ENCODE data around the gene NAA38.
"Not testable (repeated sequence)": the region's sequence is repeated elsewhere in the genome, so short reads cannot be mapped to it uniquely, and the experiment has no call there.

Gene NAA38

DNA sequence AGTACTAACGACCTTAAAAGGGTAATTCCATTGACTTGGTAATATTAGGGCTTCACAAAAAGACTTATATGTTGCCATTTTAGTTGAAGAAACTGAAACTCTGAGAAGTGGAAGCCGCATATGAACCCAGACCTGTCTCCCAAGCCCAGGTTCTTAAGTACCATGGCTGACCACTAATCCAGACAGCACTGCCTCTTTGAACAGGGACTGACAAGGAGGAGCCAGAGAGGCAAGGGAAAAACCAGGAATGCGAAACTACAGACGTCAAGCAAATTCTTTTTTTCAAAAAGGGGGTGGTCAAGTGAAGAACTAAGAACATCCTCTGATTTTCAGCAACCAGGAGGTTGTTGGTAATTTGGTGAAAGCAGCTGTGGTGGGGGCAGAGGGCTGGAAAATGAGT, 15.7 kb upstream of the NAA38 start:
- TF ChIP-seq MYC (IDR thresholded peaks at IDR 0.05; ENCODE audit: low read depth, low read length): no peak
- TF ChIP-seq, protein P1, sequence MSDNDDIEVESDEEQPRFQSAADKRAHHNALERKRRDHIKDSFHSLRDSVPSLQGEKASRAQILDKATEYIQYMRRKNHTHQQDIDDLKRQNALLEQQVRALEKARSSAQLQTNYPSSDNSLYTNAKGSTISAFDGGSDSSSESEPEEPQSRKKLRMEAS (IDR thresholded peaks at IDR 0.05; ENCODE audit: low read depth, low read length): no peak
- no peak for DNase-seq (ENCODE audit: low read depth)
- H3K4me3 ChIP-seq (ENCODE audit: low read depth, low read length): no peak overlapping the region

DNA sequence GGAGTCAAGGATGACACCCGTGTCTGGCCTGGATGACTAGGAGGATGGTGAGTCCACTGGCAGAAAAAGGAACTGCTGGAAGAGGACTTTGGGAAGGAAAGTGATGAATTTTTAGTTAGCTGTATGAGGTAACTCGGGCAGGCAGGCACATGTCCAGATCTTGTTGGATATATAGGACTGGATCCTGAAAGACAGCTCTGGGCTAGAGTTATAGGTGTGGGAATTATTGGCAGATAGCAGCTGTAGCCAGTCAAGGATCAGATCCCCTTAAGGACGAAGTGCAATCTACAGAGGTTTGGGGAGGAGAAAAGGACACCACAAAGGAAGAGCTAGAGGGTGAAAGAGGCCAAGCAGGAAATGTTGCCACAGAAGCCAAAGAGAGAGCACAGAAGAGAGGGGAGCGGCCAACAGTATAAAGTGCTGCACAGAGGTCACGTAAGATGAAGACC, 10.5 kb upstream of the NAA38 start:
- peak; percentile 66 for DNase-seq (ENCODE audit: low read depth)
- no peak overlapping the region for H3K4me3 ChIP-seq (ENCODE audit: low read depth, low read length)
- TF ChIP-seq, protein P2, sequence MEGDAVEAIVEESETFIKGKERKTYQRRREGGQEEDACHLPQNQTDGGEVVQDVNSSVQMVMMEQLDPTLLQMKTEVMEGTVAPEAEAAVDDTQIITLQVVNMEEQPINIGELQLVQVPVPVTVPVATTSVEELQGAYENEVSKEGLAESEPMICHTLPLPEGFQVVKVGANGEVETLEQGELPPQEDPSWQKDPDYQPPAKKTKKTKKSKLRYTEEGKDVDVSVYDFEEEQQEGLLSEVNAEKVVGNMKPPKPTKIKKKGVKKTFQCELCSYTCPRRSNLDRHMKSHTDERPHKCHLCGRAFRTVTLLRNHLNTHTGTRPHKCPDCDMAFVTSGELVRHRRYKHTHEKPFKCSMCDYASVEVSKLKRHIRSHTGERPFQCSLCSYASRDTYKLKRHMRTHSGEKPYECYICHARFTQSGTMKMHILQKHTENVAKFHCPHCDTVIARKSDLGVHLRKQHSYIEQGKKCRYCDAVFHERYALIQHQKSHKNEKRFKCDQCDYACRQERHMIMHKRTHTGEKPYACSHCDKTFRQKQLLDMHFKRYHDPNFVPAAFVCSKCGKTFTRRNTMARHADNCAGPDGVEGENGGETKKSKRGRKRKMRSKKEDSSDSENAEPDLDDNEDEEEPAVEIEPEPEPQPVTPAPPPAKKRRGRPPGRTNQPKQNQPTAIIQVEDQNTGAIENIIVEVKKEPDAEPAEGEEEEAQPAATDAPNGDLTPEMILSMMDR (IDR thresholded peaks at IDR 0.05; ENCODE audit: low read depth, low read length): no peak
- TF ChIP-seq, protein P1 (IDR thresholded peaks at IDR 0.05; ENCODE audit: low read depth, low read length): no peak
- TF ChIP-seq POLR2A (IDR thresholded peaks at IDR 0.05; ENCODE audit: extremely low read depth, insufficient read length): no peak
- TF ChIP-seq MYC (IDR thresholded peaks at IDR 0.05; ENCODE audit: low read depth, low read length): no peak

- no peak for DNase-seq (ENCODE audit: low read depth)
- TF ChIP-seq, protein P2 (IDR thresholded peaks at IDR 0.05; ENCODE audit: low read depth, low read length): no peak
- TF ChIP-seq POLR2A (IDR thresholded peaks at IDR 0.05; ENCODE audit: extremely low read depth, insufficient read length) (no peak), MYC (IDR thresholded peaks at IDR 0.05; ENCODE audit: low read depth, low read length) (no peak)
- TF ChIP-seq, protein P1 (IDR thresholded peaks at IDR 0.05; ENCODE audit: low read depth, low read length): no peak
- H3K4me3 ChIP-seq (ENCODE audit: low read depth, low read length): no peak overlapping the region
Measured at GRCh38 chr17:7864995-7865650, 7.8 kb upstream of the NAA38 start.

- DNase-seq (ENCODE audit: low read depth); H3K4me3 ChIP-seq (ENCODE audit: low read depth, low read length): not testable (repeated sequence)
Measured at GRCh38 chr17:7864384-7864783, 7.0 kb upstream of the NAA38 start.

DNA sequence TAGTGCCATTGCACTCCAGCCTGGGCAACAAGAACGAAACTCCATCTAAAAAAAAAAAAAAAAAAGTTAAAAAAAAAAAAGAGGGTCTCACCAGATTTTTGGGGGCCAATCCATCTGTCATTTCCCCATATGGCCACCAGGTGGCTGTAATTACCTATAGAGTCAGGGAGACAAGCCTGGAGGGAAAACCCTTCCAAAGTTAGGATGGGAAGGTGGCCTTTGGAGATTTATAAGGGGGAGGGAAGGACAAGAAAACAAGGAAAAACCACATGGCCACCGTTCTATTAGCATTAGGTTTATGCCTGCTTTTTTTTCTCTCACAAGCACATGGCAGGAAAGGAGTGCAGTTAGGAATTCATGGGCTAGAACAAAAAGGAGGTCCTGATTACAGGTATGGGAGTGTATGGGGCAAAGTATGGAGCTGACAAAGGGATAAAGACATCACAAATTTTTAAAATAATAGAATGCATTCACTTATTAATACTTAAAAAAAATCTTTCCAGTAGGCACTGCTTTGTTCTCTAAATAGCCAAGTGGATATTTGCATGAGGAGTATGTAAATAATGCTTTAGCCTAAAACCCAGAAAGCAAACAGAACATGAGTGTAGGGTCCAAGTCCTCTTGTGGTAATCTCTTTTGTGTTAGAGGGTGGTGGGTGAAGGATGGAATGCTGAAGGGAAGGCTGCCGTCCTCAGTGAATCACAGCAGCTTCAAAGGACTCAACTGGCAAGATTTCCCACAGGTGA, 5.5 kb upstream of the NAA38 start:
- no peak overlapping the region for H3K4me3 ChIP-seq (ENCODE audit: low read depth, low read length)
- peak; percentile 28 for DNase-seq (ENCODE audit: low read depth)
- TF ChIP-seq POLR2A (IDR thresholded peaks at IDR 0.05; ENCODE audit: extremely low read depth, insufficient read length): no peak
- TF ChIP-seq, protein P1 (IDR thresholded peaks at IDR 0.05; ENCODE audit: low read depth, low read length): no peak
- TF ChIP-seq, protein P2 (IDR thresholded peaks at IDR 0.05; ENCODE audit: low read depth, low read length): peak; percentile 40

DNA sequence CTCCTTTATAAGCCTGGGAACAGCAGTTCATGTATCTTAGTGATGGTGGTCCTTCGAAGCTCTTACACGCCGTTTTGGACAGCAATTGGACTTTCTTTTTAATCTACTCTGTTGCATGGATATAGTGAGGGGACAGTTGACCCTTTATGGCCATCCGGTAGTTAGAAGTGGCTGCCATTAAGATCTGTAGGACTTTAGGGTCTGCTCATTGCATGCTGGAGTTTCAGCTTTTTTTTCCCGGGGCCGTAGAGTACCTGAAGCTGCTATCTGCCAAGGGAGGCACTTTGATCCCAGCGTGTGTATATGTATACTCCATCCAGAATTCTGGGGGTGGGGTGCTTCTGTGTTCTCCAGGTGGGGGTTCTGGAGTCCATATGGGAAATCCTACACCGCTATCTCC, 1.7 kb upstream of the NAA38 start:
- TF ChIP-seq, protein P1 (IDR thresholded peaks at IDR 0.05; ENCODE audit: low read depth, low read length): no peak
- TF ChIP-seq MYC (IDR thresholded peaks at IDR 0.05; ENCODE audit: low read depth, low read length) (no peak), POLR2A (IDR thresholded peaks at IDR 0.05; ENCODE audit: extremely low read depth, insufficient read length) (no peak)
- peak overlapping the region; percentile 87 for H3K4me3 ChIP-seq (ENCODE audit: low read depth, low read length)
- DNase-seq (ENCODE audit: low read depth): no peak

DNA sequence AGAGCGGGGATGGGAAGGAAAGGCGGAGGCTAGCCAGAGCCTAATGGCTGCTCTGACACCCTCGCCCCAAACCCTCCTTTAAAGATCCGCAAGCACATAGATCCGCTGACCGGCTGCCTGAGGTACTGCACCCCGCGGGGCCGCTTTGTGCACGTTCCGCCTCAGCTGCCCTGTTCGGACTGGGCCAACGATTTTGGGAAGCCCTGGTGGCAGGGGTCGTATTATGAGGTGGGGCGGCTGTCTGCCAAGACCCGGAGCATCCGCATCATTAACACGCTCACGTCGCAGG, 1.1 kb upstream of the NAA38 start:
- peak; percentile 76 for DNase-seq (ENCODE audit: low read depth)
- TF ChIP-seq POLR2A (IDR thresholded peaks at IDR 0.05; ENCODE audit: extremely low read depth, insufficient read length): no peak
- TF ChIP-seq, protein P2 (IDR thresholded peaks at IDR 0.05; ENCODE audit: low read depth, low read length): peak; percentile 40
- TF ChIP-seq MYC (IDR thresholded peaks at IDR 0.05; ENCODE audit: low read depth, low read length): no peak; the same call in 1 of the 2 replicates
- TF ChIP-seq, protein P1 (IDR thresholded peaks at IDR 0.05; ENCODE audit: low read depth, low read length): peak; percentile 26; the same call in 1 of the 2 replicates

More for the DNA sequence above, 1.1 kb upstream of the NAA38 start:
- H3K4me3 ChIP-seq (ENCODE audit: low read depth, low read length): peak overlapping the region; percentile 87
